Measurements from ENCODE around the gene ARV1.
"Not testable (repeated sequence)": the region's sequence is repeated elsewhere in the genome, so short reads cannot be mapped to it uniquely, and the experiment has no call there.

The ARV1 gene

DNA sequence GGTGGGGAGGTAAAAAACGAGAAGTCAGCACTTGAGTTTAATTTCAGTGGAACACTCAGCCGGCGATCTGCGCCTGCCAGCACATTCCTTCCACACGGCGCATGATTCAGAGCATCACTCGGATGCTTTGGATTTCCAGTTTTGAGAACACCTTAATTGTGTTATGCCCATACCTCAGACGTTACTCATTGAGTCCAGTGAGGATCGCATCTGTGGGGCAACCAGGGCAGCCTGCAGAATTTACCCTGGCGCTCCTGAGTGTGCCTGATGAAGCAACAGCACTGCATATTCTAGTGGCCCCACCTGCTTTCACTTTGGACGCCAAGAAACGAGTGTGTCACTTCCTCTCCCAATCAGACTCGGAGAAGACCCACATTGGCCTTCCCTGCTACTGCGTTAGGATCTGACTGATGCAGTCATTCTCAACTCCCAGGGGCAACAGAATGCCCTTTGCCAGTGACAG lies 41.3 kb downstream of the ARV1 start:
- no peak for DNase-seq

GRCh38 chr1:231020816-231021215 lies 41.9 kb downstream of the ARV1 start:
- no peak for DNase-seq

GRCh38 chr1:231021540-231022031 lies 42.7 kb downstream of the ARV1 start:
- DNase-seq: no peak

- DNase-seq: not testable (repeated sequence)
These were observed 43.6 kb downstream of the ARV1 start for GRCh38 chr1:231022543-231022942.

DNA sequence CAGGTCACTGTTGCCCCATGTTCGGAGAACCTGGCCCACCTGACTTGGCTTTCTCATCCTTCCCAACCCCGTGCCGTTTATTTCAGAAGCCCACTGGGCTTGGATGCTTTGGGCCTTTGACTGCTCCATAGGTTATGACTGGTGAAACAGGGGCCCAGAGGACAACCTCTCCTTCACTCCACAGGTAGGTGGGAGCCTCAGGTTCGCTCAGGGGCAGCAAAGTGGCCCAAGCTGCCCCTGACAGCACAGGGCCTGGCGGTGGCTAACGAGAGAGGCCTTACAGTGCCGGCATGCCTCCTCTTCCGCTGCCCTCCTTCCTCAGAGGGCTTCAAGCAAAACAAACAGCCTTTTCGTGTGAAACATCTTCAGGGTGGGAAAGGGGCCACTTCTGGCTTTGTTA lies 44.3 kb downstream of the ARV1 start:
- no peak for DNase-seq

GRCh38 chr1:231026576-231026975 lies 47.7 kb downstream of the ARV1 start:
- no peak for DNase-seq

DNA sequence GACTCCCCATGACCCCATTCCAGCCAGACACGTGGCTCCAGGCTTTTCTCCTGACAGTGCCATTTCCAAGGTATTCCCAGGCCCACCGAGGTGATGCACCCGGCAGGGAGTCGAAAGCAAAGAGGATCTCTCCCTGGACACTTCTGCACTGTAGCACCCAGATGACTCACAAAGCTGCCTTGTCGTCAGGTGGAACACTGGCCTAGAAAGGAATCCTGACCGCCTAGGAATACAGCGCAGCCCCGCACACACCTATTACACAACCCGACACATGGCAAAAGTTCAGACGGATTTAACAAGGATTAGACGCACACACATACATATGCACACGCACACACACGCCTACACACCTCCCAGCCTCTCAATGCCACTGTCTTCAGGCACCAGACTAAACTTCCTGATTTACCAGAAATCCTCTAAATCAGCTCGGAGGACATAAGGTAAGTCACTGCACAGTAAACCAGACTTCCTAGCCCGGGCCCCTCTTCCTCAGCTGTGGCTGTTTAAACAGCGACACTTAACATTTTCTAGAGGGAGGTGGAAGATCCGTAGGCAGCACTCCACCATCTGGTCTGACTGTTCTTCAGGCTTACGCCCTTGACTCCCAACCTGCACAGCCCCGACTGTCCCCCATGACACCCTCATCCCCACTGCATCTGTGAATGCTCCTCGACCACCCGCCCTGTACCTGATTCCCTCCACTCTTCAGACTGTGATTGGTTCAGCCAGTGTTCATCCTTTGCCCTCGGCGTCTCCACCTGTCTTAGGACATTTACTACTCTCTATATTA lies 48.4 kb downstream of the ARV1 start:
- no peak for DNase-seq

DNA sequence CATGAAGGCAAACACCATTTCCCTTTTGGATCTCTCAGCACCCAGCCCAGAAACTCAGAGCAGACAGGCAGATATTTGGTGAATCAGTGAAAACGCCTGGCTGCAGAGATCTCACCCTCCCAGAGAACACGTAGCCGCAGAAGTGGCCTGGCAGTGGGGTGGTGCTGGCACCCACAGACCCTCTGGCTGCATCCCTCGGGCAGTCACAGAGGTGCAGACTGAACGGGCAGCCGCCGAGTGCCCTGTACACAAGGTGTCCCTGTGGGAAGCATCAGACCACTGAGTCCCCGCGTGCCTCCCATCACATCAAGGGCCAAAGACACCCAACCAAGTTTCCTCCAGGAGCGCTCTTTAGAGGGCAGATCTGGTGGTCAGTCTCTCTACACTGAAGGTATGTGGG lies 49.1 kb downstream of the ARV1 start:
- no peak for DNase-seq

GRCh38 chr1:231028682-231029081 lies 49.8 kb downstream of the ARV1 start:
- no peak for DNase-seq

DNA sequence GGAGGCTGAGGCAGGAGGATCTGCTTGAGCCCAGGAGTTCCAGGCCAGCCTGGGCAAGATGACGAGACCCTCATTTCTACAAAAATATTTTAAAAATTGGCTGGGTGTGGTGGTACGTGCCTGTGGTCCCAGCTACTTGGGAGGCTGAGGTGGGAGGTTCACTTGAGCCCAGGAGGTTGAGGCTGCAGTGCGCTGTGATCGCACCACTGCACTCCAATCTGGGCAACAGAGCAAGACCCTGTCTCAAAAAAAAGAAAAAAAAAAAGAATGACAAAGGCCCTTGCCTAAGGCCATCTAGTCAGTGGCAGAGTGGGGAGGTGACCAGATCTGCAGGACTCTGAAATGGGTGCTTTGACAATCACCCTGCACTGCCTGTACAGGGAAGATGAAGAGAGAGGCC lies 50.4 kb downstream of the ARV1 start:
- DNase-seq: not testable (repeated sequence)

- DNase-seq: no peak
These were observed 50.9 kb downstream of the ARV1 start for GRCh38 chr1:231029841-231030240.

GRCh38 chr1:231032963-231033362 lies 54.1 kb downstream of the ARV1 start:
- DNase-seq: no peak

GRCh38 chr1:231035799-231036198 lies 56.9 kb downstream of the ARV1 start:
- DNase-seq: no peak

DNA sequence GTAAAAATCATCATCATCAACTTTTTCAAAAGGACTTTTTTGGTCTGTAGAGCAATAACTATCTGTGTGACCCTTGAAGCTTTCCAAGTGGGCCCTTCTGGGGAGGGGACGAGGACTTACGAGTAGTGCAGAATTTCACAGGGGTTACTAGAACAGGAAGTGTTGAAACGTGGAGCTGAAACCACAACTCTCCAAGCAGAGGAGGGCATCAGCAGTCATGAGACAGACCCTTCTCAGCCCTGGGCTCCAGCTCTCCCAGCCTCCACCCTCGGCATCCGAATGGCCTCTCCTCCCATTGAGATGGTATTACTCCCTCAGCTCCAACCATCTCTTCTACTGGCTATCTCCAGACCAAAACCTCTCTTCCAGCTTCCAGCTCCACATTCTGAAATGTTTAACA lies 57.5 kb downstream of the ARV1 start:
- DNase-seq: no peak

GRCh38 chr1:231037585-231038517 lies 59.0 kb downstream of the ARV1 start:
- DNase-seq: no peak

DNA sequence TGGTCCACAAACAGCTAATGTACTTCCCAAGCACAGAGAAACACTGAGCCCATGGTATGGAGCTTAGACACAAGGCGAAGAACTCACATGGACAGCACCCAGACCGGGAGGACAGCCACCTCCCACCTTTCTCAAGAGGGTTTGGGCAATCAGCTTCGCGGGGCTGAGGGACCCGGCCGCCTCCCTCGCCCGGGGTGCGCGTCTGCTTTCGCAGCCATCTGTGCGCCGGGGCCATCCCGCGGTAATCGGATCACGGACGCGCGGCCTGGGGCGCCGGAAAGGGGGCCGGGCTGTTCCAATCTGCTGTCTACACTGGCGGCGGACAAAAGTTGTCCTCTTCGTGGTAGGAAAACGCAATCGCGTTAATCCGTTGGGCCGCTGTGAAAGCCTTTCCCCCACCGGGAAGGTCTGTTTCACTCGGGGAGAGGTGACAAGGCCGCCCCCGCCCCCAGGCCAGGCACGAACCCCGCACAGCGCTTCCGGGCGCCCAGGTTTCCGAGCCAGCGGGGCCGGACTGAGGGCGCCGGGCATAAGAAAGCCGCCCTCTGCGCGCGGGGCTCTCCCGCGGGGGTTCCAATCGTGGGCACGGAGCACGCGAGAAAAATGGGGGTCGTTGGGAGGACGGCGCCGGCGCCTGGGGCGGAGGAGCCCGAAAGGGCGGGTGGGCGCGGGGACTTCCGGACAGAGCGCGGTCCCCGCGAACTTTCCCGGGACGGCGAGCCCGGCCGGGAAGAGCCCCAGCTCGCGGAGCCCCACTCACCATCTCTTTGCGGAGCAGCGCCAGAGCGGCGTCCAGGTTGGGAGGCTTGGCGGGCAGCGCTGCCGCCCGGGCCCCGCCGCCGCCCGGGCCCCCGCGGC lies 60.5 kb downstream of the ARV1 start:
- DNase-seq: peak; percentile 17

DNA sequence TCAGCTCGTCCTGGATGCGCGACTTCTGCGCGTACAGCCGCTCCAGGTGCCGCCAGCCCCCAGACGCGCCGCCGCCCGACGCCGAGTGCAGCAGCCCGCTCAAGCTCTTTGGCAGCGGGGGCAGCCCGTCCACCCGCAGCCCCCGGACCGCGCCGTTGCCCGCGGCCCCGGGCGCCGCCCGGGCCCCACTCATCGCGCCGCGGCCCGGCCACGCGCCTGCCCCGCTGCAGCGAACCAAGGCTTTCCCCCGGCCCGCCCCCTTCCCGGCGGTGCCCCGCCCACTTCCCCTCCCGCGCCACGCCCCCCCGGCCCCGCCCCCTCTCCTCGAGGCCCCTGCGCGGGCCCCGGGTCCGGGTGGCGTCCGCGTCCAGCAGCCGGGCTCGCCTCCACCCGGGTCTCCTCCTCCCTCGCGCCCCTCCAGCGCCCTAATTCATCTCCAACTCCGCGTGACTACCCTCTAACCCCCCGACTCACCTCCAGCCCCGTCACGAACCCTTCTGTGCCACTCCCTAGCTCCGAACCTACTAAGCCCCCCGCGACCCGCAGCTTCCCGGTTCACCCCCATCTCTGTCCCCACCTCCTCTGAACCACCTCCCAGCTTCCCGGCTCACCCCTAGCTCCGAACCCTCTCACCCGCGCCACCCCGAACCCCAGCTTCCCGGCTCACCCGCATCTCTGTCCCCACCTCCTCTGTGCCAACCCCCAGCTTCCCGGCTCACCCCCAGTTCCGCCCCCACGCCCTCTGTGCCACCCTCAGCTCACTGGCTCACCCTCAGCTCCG lies 61.3 kb downstream of the ARV1 start, which contains the start of gene FAM89A:
Gene FAM89A, minus strand, starts transcription at position 236 of the 781 bp plus-strand sequence. Its CDS starts 43 bp downstream, at position 193.
- DNase-seq: peak; percentile 54

- no peak for DNase-seq
These were observed 62.2 kb downstream of the ARV1 start for GRCh38 chr1:231040800-231041718.

GRCh38 chr1:231041719-231042261 lies 62.9 kb downstream of the ARV1 start:
- no peak for DNase-seq

- DNase-seq: no peak
These were observed 65.7 kb downstream of the ARV1 start for GRCh38 chr1:231044588-231044987.

Measured in central memory CD4-positive, alpha-beta T cell (primary cell).